ENCODE data around the gene SNX22. TPM values are rescaled to one million over a fixed set of nuclear protein-coding genes. Genes with fewer than 3 reads are reported as not detected.
A peak's percentile ranks its signal among the peaks of the same experiment; 100 is the strongest.

The SNX22 gene
- total and polyA plus RNA-seq, 7 donors = 0.06 to 0.31 (median 0.17) TPM

- Histone ChIP-seq H3K9me3 (no peaks in the 10 kb centered on the region), H3K4me1 (no peaks in the 10 kb centered on the region), H3K27me3 (ENCODE audit: insufficient read depth in 3 of 3, low read length in 2 of 3) (no peaks in the 10 kb centered on the region), H3K36me3 (ENCODE audit: insufficient read depth in 1 of 2, low read depth in 1 of 2) (peaks cover 25 to 100% of the 10 kb centered on the region in 2 donors), H3K4me3 (no peak overlapping the region), H3K27ac (no peak overlapping the region)
- no peak for TF ChIP-seq CTCF (IDR thresholded peaks at IDR 0.05)
- ATAC-seq (no peak), DNase-seq (no peak)
- WGBS, 3 donors = 89 to 95% (median 95%) methylated on average over 10 of the region's 10 CpGs
- intact Hi-C loops (cut with DNase I) = no loop called here
Measured at GRCh38 chr15:64133623-64134344, 17.7 kb upstream of the SNX22 start.

DNA sequence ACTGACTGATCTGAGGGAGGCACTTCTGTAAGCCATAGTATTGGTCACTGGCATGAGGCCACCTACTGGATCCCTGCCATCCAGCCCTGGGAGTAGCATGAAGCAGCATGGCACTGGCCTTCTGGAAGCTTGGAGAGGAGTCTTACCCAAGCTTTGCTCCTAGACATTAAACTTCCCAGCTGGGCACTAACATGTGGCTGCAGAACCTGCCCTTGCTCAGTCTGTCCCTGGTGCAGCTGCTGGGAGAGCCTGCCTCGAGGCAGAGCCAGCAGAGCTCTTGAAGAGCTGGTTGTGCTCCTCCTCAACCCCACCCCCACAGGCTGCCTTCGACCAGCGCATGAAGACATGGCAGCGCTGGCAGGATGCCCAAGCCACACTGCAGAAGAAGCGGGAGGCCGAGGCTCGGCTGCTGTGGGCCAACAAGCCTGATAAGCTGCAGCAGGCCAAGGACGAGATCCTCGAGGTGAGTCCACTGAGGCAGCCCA, 17.1 kb upstream of the SNX22 start:
- peak in 2 of 4 donors; percentile 29 to 32 for ATAC-seq
- no peak overlapping the region for H3K27ac ChIP-seq
- WGBS, 3 donors = 83 to 94% (median 83%) methylated on average over 9 of the region's 9 CpGs

DNA sequence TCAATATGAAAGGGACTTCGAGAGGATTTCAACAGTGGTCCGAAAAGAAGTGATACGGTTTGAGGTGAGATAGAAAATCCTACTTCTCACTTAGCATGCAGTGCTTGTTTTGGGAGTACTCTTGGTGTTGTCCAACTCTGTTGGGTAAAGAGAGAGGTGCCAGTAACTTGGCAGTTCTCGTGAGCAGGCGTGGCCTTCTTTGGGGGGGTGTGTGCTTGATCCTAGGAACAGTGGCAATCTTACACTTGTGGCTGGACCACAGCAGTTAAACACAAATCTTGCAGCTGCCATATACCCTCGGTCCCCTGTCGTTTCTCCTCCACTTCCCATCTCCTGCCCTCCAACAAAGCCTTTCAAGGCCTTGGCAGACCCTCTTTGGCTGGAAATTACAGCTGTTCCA, 15.2 kb upstream of the SNX22 start:
- Histone ChIP-seq H3K4me3 (no peak overlapping the region), H3K36me3 (ENCODE audit: insufficient read depth in 1 of 2, low read depth in 1 of 2) (peaks cover 14 to 92% of the 10 kb centered on the region in 2 donors), H3K9me3 (no peaks in the 10 kb centered on the region), H3K27me3 (ENCODE audit: insufficient read depth in 3 of 3, low read length in 2 of 3) (no peaks in the 10 kb centered on the region), H3K27ac (no peak overlapping the region), H3K4me1 (no peaks in the 10 kb centered on the region)
- TF ChIP-seq CTCF (IDR thresholded peaks at IDR 0.05) = no peak
- 68 to 85% (median 74%) methylated on average over 7 of the region's 7 CpGs for WGBS, 3 donors
- ATAC-seq (no peak), DNase-seq (no peak)
- intact Hi-C loops (cut with DNase I) = no loop called here

More for the DNA sequence above, 17.1 kb upstream of the SNX22 start:
- no peaks in the 10 kb centered on the region for H3K9me3 ChIP-seq
- no peaks in the 10 kb centered on the region for H3K27me3 ChIP-seq (ENCODE audit: insufficient read depth in 3 of 3, low read length in 2 of 3)
- intact Hi-C loops (cut with DNase I) = no loop called here
- H3K36me3 ChIP-seq (ENCODE audit: insufficient read depth in 1 of 2, low read depth in 1 of 2) = peaks cover 23 to 97% of the 10 kb centered on the region in 2 donors
- no peak overlapping the region for H3K4me3 ChIP-seq
- DNase-seq = no peak
- no peak for TF ChIP-seq CTCF (IDR thresholded peaks at IDR 0.05)
- H3K4me1 ChIP-seq = no peaks in the 10 kb centered on the region

- no peak overlapping the region for H3K27ac ChIP-seq
- intact Hi-C loops (cut with DNase I) = no loop called here
- TF ChIP-seq CTCF (IDR thresholded peaks at IDR 0.05) = no peak
- no peak for DNase-seq
- H3K36me3 ChIP-seq (ENCODE audit: insufficient read depth in 1 of 2, low read depth in 1 of 2) = peaks cover 14 to 92% of the 10 kb centered on the region in 2 donors
- WGBS, 3 donors = 61 to 71% (median 67%) methylated on average over 8 of the region's 8 CpGs
- no peaks in the 10 kb centered on the region for H3K27me3 ChIP-seq (ENCODE audit: insufficient read depth in 3 of 3, low read length in 2 of 3)
- no peak overlapping the region for H3K4me3 ChIP-seq
- H3K9me3 ChIP-seq = no peaks in the 10 kb centered on the region
- peak; percentile 52 to 60 (median 54) for ATAC-seq
- H3K4me1 ChIP-seq = no peaks in the 10 kb centered on the region
Measured at GRCh38 chr15:64137226-64137833, 14.2 kb upstream of the SNX22 start.

Measured in psoas muscle (tissue), 8 donors.